HG03066 (cell line): ENCODE measurements around the gene GTPBP1.

Source experiments
- ATAC-seq: cut with Tn5 transposase; IDR thresholded peaks from one replicate; pipeline ENCODE4 v1.9.1; 2021; ENCODE audit warnings: low read depth; ENCODE audit not compliant: unreplicated experiment

GTPBP1 gene

DNA sequence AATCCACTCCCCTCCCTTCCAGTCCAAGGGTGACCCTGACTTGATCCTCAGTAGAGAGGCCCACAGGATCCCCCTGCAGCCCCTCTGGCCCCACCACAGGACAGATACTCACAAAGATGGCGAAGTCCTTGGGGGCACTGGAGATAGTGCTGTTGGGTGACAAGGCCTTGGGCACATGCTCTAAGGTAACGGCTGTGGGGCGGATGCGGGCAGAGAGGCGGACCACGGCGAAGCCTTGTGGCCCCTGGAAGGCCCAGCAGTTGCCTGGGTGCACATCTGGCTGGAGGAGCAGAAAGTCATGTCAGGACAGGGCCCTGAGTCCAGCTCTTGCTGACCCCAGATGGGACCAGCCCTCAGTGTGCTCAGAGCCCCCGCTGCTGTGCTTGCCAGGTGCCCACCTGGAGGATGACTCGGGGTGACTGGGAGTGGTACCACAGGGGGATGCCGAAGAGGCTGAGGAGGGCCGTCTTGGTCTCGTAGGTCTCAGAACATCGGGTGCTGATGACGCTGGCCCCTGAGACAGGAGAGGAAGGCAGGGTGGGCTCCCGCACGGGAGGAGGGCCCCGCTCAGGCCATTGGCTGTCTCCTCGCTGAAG, 32.8 kb downstream of the GTPBP1 start:
- no peak for ATAC-seq

DNA sequence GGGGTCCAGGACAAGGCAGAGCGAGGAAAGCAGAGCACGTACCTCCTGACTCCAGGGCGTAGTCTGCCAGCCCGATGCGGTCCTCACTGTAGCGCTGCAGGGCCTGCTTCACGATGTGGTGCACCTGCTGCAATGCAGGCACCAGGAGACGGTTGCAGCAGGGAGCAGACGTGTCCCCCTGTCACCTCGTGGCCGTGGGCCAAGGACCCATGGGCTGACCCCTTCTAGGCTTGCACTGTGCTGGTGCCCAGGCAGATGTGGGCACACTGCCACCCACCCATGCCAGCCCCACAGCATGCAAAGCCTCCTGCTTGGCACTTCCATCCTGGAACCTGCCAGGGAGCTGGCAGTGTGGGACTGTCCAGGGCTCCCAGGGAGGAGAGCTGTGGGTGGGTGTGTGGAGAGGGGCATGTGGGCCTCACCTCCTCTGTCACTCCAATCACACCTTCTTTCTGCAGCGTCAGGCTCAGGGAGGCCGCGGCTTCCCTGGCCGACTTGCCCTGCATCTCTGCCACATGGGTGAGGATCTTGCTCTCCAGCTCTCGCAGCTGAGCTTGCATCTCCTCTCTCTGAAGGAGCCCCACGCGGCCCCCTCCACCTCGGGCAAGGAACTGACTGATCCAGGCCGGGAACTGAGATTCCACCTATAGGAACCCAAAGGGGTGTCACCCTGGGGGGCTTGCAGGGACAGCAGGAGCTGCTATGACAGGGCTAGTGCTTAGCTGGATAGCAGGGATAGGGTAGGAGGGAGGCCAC, 33.7 kb downstream of the GTPBP1 start:
- ATAC-seq: no peak

DNA sequence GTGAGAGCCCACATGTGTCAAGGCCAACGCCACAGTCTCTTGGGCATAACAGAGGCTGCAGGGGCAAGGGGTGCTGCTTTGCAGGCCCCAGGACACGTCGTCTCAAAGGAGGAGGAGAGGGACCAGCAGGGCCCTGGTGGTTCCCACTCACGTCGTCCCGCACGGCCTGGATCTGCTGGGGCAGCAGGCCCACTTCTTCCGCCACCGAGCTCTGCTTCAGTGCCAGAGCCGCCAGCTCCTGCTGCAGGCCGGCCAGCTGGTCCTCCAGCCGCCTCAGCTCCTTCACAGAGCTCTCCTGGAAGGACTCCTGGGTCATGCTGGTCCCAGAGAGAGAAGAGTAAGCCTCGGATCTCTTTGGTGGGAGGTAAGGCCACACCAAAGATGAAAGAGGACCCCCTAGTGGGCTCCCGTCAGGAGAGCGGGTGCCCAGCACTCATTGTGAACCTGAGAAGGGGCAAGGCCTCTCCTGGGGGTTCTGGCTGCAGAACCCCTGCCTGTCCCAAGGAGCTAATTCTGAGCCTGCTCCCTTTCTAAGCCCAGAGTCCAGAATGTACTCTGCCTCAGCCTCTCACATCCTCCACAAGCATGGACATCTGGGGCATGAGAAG, 34.5 kb downstream of the GTPBP1 start:
- ATAC-seq: no peak

DNA sequence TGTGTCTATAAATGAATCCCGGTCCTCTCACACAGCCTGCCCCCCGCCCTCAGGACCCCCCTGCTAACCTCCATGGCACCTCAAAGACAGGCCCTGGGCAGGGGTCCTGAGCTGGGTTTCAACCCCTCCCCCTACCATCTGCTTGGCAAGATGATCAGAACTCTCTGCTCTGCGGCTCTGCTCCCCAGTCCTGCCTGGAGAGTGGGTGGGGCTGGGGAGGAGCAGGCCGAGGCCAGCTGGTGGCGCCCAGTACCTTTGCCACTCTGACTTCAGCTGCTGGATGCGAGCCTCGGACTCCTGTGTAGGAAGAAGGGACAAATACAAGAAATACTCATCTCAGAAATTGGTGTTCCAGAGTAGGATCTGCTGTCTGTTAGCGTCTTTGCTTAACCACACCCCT, 35.0 kb downstream of the GTPBP1 start:
- no peak for ATAC-seq

DNA sequence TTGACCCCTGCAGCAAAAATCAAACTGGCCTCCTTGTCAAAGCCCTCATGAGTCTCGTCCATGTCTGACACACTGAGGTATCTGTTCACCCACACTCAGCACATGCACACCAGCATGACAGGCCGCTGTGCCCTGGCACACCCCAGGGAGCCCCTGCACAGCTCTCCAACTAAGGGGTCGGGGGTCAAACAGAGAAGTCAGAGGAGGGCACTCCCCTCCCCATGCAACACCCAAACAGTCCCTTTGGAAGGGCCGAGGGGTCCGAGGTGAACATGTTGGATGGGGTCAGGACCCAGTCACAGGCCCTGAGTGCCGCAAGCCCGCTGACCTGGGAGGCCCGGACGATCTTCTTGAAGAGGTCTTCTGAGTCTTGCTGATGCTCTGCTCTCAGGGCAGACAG, 35.4 kb downstream of the GTPBP1 start:
- no peak for ATAC-seq

DNA sequence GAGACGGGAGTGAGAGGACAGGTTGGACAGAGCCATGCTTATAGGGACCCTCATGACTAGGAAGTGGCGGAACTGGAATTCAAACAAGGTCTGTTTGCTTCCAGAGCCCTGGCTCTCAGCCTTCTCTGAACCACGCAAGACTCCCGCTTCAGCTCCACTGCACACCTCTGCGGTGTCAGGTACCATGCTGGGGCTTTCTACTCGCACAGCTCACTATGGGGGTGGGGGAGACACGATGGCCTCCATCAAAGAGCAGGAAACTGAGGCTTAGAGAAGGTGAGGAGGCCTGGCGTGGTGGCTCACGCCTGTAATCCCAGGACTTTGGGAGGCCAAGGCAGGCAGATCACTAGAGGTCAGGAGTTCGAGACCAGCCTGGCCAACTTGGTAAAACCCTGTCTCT, 35.8 kb downstream of the GTPBP1 start:
- no peak for ATAC-seq

DNA sequence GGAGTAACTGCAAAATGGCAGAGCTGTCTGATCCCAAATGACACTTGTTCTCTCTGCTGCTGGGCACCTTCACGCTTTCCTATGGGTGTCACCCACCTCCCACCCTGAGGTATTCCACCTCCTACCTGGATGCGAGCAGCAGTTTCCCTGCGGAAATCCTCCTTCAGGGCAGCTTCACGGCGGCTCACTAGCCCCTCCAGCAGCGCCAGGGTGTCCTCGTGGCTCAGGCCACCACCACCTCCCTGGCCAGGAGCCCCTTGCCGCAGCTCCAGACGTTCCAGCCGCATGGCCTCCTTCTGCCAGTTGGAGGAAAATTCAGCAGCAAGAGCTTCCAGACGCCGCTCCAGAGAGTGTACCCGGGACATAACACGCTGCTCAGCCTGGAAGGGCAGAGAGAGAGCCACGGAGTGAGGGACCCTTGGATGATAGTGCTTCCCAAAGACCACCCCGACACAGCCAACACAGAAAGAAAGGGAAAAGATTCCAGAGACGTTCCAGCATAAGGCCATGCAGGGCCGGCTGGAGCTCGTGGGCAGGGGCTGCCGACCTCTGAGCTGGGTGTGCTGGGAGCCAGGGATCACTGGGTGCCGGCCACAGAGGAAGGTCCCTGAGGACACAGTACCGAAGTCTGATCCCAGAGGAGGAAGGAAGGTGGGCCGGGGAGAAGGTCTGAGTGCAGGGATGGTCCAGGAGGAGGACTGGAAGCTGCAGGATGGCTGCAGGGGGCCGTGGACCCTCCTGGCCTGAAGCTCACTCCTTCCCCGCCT, 36.6 kb downstream of the GTPBP1 start:
- ATAC-seq: no peak

DNA sequence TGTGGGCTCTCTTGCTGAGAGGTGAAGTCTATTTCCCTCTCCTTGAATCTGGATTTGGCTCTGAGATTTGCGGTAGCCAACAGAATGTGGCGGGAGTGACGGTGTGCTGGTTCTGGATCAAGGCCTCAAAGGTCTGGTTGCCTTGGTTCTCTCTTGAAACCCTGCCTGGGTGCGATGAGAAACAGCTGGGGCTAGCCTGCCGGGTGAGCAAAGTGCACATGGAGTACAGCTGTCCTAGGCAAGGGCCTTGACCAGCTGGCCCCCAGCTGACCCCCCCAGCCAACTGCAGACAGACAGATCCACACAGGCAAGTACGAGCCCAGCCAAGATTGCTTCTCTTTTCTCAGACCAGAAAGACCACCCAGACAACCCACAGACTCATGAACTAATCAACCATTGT, 39.2 kb downstream of the GTPBP1 start:
- ATAC-seq: no peak

DNA sequence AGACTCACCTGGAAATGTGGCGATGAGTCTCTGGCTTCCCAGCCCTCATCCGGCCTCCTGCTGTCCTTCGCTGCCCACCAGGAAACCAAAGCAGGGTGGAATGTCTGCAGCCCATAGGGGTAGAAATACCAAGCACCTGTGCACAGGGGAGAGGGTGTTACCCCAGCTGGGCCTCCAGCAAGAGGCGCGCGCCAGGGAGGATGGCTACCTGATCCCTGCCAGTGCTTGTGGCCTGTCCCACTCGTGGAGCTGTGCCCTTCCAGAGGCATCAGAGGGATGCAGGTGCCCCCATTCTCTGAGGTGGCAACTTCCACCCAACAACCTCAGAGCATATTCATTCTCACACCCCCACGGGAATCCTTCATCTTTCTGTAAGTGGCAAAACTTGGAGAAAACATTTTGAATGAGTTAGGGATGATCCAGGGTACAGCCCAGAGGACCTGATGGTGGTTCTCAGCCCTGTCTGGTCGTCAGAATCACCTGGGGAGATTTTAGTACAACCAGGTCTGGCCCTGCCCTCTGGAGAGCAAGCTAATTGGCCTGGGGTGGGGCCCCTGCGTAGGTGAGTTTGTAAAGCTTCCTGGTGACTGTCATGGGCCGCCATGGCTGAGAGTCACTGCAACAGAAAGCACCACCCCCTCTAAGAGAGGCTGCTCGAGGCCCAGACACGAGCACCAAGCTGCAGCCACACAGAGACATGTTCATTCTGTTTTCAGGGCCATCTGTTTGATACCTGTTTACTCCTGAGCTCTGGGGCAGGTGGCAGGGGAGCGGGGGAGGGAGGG, 40.1 kb downstream of the GTPBP1 start:
- ATAC-seq: no peak

DNA sequence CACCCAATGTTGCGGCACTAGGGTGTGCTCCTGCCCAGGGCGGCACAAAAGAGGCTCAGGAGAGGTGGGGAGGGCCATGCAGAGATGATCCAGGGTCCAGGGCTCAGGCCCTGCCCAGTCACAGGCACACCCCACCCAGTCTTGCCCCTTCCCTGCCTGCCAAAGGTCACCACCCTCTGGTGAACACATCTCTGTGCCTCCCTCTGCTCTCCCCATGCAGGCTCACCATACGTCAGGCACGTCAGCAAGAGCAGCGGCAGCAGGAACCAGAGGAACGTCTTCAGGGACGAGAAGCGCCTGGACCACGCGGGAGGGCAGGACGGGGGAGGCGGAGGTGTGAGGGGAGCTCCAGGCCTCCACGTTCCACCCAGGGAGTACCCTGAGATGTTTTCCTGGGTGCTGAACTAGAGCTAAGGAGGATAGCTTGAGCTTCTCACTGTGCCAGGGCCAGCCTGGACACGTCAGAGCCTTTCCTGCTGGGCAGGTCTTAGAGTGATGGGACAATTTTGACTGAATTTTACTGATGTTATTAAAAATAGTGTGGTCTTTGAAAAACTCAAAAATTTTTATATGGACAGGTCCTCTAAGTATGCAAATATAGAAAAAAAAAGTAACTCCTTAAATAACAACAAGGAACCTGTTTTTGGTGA, 42.9 kb downstream of the GTPBP1 start:
- ATAC-seq: no peak

DNA sequence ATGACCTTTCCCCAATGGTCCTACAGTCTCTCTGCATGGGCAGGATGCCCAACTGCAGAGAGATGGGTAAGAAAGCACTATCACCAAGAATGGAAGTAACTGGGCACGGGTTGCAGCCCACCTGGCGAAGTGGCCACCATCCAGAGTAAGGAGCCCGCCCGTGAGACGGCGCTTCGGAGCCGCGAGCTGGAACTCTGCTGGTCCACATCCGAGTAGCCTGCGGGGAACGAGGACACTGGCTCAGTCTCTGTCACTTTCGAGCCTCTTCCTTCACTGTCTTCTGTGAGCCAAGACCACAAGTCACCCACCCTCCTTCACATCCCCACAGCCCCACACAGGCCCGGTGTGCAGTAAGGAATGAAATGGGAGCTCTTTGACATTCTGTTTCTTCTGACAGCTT, 44.4 kb downstream of the GTPBP1 start:
- ATAC-seq: no peak

DNA sequence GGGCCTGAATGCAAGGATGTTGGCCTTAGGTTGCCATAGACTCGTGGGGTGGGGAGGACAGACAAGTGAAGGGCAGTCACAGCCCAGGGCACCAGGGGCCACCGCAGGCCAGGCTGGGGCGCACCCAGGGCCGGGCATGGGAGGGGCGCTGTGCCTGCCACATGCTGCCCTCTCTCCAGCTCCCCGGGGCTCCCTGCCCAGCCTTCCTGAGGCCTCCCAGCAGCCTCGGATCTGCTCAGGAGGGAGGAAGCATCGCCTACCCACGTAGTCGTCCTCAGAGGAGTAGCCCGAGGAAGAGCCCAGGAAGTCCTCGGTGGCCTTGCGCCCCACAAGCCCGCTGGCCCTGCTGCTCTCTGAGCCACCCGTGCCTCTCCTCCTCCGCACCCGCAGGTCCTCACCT, 44.9 kb downstream of the GTPBP1 start:
- ATAC-seq: no peak

DNA sequence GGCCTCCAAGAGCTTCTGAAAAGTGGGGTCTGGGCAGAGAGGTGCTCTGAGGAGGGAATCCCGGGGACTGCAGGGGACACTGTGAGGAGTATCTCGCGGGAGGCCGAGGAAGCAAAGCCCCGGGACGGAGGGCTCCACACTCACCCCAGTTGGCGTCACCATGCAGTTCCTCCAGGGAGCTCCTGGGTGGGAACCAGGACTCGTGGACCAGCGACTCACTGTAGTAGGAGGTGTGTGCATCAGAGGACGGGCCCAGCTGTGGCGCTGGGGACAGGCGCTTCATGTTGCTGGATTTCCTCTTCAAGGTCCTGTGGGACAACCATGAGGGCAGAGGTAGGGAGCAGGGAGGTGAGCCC, 45.3 kb downstream of the GTPBP1 start:
- ATAC-seq: no peak

DNA sequence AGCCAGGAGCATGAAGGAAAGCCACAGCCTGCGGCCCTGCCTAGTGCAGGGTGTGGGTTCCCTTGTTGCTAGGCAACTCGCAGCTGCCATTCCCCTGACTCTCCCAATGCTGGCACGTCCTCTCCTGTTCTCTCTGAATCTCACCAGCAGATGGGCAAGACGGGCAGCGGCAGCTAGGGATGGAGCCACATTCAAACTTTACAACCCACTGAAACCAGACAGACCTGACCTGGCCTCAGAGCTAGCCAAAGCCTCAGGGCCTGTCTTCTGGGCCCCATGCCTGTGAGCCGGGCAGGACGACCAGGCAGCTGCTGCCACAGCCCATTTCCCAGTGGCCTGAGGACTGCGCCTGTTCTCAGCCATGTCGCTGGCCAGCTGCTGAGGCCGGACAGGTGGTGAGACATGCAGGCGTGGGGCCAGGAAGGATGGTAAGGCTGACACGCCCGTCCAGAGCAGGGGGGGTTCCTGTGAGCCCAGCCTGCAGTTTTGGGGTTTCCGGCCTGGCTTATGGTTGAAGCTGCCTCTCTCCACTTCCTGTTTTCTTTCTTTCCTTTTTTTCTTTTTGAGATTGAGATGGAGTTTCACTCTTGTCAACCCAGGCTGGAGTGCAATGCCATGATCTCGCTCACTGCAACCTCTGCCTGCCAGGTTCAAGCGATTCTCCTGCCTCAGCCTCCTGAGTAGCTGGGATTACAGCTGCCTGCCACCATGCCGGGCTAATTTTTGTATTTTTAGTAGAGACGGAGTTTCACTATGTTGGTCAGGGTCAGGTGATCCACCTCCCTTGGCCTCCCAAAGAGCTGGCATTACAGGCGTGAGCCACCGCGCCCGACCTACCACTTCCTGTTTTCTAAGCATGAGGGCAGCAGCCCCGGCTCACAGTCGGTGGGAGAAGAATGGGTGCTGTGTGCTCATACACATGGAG, 45.9 kb downstream of the GTPBP1 start:
- ATAC-seq: peak; percentile 42

DNA sequence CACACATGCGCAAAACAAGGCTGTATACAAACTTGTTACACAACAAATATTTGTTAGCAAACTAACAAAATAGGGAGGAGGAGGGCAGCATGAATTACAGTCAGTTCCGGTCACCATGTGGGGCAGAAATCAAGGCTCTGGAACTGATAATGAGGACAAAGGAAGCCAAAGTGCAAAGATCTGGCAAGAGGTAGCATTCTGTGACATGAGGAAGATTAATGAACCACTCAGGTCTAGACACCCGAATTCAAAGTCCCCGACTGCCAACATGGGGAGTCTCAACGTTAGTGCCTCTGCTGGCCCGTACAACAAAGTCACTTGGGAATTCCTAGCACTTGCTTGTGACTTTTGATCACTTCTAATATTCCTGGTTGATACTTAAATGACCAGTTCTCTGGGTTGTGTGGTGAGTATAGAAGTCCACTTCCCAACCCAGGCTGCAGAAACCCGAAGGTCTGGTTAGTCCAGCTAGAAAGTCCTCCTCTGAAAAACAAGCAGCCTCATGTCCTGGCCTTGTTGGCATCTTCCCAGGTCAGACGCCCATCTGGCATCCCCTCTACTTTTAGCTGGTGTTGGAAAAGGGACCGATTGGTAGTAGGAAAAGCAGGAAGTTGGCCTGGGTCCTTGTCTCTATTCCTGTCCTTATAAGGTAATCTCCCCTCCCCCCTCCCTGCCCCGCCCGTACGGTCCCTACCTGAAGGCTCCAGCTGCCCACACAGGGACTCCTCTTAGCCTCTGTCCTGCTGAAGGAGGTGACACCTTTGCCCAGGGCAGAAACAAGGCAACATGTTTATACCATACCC, 48.4 kb downstream of the GTPBP1 start:
- ATAC-seq: no peak

DNA sequence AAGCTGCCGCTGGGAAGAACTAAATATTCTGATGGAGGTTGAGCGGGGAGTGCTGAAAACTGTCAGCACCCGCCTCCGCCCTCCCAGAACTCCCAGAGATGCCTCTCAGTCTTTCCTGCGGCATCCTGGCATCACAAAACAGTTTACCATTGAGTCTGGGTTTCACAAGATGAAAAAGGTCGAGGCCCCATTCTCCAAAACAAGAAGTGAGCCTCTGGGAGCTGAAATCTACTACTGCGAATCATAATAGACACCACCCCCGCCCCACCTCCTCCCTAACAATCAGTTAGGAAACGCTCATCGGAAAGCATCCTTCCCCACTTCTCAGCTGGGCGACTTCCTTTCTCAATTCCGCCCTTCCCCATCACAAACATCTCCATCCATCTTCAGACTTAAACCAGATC, 49.0 kb downstream of the GTPBP1 start:
- no peak for ATAC-seq

DNA sequence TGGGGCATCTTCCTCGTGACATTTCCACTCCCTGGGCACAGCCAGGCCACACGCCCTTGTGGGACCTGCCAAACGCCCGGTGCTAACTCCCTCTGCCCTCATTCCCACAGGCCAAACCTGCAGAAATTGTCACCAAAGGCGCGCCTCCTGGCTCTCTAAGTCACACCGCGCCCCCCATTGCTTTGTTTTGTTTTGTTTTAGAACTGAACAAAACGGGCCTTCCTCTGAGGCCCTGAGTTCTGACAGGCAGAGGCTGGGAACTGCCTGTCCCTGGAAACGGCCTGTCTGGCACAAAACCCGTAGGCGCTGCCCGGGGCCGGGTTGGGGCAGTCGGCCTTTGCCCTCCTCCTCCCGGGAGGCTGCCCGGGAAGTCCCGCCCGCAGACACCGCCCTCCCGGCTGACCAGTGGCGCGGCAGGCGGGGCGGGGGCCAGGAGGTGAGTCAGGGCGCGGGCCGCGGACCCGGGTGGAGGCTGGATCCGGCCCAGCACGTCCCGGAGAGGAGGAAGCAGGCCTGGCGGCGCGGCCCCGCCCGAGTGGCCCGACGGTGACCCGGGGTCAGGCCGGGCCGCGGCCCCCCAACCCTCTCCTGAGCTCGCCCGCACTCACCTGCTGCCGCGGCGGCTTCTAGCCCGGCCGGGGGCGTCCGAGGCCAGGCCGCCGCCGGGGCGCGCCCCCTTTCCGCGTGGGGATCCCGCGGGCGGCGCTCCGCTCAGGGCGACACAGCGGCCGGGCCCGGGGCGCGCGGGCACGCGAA, 49.6 kb downstream of the GTPBP1 start:
- peak; percentile 43 for ATAC-seq
